Suppressor macrophage treated with lipopolysaccharide for 1 hour (primary cell): ENCODE results near the gene MAP2K4.

Source experiments
- DNase-seq, 3 donors: peaks; one replicate each; pipeline ENCODE4 v3.0.0-alpha.2; 2020 to 2022

The MAP2K4 gene

DNA sequence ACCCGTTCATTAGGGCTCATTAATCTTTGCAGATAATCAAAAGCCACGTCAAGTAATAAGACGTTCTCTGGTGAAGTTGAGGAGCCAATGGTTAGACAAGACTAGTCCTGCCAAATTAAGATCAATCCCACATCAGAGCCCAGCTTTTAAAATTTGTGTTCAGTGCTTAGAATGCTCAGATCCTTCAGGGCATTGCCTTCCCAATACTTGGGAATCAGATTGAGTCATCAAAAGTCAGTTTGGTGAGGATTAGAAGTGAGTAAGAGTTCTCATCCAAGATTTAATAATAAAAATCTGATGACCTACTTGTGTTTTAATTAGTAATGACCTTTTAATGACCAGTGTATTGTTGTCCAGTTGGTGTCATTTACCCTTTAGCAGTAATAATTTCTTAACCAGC is 19.8 kb downstream of the MAP2K4 start:
- no peak for DNase-seq

DNA sequence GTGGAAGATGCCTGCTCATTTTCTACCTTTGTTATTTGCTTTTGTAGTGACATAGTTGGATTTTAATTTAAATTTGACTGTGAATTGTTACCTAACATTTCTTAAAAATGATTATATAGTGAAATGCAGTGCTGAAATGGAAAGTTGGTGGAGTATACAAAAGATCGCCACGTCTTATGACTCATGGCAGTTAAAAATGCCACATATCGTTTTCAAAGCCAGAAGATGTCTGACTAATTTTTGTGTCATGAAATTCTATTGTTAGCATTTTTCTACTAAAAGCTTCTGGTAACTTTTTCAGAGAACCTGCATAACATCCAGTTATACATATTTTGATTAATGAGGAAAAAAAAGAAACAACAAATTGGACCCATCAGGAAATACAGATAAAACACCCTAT is 20.6 kb downstream of the MAP2K4 start:
- DNase-seq: peak; percentile 21 to 70 (median 65)

DNA sequence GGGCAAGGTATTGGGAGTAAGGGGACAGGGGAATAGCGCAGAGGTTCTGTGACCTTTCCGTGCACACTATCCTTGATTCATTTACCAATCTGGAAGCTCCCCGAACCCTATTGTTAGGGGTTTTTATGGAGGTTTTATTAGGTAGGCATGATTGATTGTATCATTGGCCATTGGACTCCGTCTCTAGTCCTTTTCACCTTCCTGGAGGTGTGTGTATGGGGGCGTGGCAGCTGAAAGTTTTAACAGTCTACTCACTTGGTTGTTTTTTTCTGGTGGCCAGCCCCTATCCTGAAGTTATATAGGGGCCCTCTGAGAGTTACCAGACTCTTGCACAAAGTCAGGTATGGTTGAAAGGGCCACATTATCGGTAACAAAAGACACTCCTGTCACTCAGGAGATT is 23.0 kb downstream of the MAP2K4 start:
- no peak for DNase-seq

DNA sequence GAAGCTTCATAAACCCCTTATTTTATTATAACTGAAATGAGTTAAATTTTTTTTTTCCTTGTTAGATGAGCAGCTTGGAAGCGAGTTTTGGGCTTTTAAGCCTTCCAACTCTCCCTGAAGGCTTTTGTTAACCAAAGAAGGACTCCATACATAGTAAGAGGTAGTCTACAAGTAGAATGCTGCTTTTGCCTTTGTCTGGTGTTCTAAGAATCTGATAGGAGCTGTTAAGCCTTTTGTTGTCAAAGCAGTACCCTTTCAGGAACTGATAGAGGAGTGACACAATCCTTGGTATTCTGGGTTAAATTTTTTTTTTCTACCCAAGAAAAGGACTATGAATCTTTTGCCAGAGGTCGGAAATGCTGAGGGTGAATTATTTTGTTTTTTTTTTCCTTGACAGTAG is 26.1 kb downstream of the MAP2K4 start:
- DNase-seq: no peak

DNA sequence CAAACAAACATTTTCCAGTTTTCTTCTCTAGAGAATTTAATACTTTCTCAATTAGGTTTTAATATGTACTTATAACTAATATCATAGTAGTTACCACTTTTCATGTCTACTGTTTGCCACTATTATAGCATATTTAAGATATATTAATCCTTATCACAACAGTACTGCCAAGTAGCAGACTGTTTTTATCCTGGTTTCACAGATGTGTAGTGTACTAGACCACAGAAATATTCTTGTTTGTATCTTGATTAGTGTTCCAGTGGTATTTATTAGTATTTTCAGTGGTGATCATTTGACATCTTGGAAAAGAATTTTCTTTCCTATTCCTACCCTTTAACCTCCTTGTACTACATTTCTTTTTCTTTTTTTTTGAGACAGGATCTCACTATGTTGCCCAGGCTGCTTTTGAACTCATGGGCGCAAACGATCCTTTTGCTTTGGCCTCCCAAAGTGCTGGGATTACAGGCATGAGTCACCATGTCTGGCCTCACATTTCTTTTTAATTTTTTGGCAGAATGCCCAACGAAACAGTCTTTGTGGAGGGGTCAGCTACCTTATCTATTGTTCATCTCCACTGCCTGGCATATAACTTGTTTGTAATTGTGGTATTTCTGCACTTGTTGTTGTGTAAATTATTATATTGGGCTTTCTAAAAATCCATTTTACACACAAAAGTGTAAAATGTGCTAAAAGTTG is 27.2 kb downstream of the MAP2K4 start:
- no peak for DNase-seq

DNA sequence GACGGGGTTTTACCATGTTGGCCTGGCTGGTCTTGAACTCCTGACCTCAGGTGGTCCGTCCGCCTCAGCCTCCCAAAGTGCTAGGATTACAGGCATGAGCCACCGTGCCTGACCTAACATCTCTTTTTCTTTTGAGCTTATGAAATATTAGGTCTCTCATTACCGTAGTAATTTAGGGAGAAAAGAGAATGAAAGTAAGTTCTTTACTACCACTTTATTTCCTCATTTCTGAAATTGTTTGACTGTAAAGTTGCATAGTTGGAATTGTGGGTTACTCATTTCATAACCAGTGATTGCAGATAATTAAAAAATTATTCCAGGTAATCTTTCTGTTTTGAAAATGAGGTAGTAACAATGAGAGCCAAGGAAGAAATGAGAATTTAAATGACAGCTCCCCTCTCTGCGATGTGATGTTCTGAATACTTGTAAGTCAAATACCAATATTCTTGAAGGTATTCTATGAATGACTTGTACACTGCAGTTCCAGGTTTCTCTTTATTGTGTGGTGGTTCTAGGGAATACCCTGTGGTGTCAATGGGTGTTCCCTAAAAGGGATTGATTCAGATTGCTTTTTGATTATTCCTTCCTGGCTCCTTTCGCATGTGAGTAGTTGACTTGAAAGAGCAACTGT is 28.3 kb downstream of the MAP2K4 start:
- DNase-seq: no peak

DNA sequence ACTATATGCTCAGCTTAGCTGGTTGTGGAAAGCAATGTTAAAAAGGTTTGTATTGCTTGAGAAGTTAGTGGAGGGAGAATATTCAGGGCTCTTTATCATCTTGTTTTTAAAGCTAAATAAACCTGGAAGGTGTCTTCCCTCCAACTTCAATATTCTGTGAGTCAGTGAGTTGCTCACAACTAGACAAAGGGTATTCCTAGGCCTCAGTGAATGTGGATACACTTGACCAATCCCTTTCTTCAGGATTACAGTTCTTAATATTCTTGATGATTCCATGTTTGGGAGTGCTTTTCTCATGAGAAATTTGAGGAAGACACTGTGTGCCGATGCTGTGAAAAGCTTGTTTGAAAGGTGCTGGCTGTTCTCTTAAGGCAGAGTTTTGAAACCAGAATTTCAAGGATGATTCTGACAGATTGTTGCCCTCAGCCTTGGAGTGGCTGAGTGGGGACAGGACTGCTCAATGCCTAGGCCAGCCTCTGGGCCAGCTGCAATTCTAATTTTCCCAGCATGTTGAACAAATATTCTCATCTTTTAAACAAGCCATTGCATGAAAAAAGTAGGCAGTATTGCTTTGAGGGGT is 30.1 kb downstream of the MAP2K4 start:
- DNase-seq: no peak

DNA sequence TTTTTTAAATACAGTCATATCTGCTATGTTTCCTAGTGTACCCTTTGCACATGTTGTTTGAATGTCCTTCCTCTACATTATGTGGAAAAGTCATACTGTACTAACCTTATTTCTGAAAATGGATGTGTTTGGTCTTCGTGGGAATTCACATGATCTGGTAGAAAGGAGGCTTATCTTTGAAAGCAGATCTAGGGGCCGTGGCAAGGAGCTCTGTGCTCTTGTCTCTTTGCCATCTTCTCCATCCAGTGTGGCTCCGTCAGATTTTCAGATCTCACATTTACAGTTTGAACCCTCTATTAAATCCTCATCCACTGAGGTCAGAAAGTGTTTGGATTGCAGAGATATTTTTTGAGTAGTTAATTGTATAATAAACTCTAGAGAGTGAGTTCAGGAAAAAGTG is 32.9 kb downstream of the MAP2K4 start:
- DNase-seq: no peak

DNA sequence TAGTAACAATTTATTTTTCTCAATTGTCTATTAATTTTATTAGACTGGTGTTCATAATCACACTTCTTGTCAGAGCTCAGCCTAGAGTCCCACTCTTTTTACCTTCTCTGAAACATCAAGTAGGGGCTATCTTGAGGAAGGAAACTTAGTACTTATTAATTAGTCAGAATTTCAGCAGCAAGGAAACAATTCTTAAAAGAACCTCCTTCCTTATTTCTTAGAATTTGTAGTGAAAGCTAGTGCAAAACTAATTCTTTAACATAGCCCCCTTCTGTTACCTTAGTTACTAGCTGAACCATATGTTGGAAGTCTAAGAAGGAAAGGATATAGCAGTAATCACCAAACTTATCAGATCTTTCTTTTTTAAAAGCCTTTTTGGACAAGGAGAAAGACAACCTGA is 35.2 kb downstream of the MAP2K4 start:
- DNase-seq: no peak

DNA sequence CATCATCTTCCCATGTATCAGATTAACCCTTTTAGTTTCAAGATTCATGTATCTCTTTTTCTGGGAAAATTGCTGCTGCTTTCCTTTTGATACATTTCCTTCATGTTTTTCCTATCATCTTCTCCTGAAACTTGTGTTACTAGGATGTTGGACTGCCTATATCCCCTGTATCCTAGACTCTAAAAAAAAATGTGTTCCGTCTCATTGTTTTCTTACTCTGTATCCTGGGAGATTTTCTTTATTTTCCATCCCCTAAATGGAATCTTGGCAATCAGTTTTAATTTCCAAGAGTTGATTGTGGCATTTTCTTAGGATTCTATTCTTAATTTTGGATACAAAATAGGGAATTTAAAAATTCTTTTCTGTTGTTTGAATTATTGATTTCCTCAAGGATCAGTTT is 36.8 kb downstream of the MAP2K4 start:
- DNase-seq: no peak

DNA sequence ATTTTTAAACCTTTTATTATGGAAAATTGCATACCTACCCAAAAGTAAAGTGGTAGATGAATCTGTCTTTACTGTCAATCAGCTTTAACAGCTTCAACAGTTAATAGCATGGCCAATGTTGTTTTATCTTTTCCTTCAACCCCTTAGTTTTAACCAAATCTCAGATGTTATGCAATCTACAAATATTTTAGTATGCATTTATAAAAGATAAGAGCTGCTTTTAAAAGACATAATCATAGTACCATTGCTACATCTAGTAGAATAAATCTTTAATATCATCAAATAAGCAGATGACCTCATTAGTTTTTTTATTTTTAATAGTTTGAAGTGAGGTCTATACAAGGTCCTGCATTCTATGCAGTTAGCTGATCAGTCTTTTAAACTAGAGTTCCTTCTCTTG is 37.9 kb downstream of the MAP2K4 start:
- no peak for DNase-seq

DNA sequence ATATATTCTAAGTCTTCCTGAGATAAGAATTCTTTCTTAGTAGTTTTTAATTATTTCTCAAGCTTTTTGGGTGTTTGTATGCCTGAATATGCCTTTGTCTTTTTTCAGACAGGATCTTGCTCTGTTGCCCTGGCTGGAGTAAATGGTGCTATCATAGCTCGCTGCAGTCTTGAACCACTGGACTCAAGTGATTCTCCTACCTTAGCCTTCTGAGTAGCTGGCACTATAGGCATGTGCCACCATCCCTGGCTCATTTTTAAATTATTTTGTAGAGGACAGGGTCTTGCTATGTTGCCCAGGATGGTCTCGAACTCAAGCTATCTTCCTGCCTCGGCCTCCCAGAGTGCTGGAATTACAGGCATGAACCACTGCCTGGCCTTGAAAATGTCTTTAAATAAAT is 41.6 kb downstream of the MAP2K4 start:
- no peak for DNase-seq

DNA sequence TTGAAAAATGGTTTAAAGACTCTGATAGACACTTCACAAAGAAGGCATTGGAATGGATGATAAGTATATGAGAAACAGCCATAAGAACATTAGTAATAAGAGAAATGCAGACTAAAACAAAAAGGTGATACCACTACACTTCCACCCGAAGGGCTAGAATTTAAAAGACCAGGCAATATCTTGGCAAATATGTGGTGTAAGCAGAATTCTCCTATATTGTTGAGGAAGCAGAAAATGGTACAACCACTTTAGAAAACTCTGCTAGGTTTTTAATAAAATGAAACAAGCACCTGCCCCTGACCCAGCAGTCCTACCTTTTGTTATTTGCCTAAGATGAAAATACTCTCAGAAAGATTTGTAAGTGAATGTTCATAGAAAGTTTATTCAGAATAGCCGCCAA is 43.7 kb downstream of the MAP2K4 start:
- no peak for DNase-seq

DNA sequence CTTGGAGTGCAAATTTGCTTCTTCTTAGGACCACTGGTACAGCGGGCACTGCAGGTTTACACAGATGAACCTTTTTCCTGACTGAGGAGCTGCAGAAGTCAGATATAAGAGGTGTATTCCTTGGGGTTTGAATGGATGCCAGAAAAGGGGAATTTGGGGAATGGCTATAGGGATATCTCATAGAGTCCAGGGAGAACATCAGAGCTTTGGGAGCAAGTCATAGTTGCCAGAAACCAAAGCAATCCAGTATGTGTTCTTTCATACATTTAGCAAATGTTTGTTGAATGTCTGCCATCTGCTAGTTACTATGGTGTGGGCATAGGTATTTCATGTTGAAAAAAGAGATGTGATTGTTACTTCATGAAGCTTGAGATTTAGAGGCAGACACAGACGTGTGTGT is 46.8 kb downstream of the MAP2K4 start:
- no peak for DNase-seq

DNA sequence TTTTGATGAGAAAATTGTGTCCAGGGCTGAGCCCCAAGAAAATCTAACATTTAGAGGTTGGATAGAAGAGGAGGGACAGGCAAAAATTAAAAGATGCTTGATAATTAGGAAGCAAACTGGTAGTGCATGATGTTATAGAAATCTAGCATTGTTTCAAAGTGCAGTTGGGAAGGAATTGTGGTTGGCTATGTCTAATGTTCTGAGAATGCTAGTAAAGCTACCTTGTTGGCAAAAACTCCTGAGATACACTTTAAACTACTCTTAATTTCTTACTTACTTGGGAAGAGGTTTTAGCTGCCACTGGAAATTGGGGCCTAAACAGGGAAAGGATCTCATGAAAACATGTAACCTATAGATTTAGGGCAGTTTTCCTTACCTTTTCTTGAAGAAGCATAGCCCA is 48.3 kb downstream of the MAP2K4 start:
- DNase-seq: no peak

DNA sequence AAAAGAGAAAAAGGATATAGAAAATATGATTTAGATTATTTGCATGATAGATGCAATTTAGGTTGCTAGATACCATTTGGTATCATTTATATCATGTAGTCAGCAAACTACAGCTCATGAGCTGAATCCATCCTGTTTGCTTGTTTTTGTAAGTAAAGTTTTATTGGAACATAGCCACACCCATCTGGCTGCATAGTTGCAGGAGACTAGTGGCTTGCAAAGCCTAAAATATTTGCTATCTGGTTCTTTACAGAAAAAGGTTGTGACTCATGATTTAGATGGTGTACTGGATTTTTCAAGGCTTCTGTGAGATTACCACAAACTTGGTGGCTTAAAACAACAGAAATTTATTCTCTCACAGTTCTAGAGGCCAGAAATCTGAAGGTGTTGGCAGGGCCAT is 49.9 kb downstream of the MAP2K4 start:
- DNase-seq: no peak

DNA sequence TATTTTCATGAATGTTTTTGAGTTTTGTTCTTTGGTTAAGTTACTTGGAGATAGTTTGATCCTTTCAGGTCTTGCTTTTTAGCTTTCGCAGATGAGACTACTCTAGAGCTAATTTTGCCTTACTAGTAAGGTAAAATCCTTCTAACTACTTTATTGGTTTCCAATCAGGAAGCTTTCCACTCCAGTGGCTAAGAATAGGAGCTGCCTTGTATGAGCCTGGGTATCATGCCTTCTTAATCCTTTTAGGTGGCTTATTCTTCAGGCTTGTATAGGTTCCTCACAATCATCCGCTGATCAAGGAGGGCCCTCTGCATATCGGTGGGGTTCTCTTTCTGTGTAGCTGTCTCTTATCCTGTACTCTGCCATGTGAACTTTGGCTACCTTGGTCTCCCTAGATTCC is 53.7 kb downstream of the MAP2K4 start:
- no peak for DNase-seq

DNA sequence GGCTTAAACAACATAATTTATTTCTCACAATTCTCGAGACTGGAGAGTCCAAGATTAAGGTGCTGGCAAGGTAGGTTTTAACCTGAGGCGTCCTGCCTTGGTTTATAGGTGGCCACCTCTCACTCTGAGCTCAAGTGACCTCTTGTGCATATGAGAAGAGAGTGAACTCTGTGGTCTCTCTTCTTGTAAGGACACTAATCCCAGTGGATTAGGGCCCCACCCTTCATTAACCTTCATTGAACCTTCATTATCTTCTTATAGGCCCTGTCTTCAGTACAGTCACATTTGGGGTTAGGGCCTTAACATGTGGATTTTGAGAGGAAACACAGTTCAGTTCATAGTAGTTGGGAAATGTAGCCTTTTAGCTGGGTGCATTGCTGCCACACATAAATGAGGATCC is 57.1 kb downstream of the MAP2K4 start:
- DNase-seq: no peak

DNA sequence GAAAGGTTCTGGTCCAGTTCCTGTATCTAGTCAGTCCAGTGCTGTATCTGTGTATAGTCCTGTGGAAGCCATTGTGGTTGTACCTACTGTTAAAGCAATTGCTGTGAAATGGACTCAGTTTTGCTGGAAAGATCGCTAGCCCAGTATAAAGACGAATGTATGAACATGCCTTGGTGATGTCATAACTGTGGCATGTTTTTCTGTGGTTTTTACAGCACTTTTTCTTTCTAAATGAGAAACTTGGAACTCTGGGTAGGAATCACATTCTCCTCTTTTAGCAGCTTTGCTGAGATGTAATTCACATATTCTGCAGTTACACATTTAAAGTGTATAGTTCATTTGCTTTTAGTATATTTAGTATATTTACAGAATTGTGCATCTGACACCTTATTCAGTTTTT is 58.1 kb downstream of the MAP2K4 start:
- no peak for DNase-seq

DNA sequence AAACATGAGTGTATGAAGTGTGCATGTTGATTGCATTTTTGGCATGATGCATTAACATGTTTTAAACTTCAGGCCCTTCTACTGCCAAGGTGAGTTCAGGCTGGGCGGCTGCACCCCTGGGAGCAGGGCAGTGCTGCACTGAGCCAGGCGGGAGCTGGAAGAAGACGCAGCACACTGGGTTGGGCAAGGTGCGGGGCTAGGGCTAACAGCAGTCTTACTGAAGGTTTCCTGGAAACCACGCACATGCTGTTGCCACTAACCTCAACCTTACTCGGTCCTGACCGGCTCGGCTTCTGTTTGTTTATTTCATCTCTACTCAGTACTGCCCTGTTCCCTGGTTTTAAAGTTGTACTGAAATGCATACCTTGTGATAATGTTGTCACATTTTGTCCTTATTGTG is 61.0 kb downstream of the MAP2K4 start:
- DNase-seq: no peak

DNA sequence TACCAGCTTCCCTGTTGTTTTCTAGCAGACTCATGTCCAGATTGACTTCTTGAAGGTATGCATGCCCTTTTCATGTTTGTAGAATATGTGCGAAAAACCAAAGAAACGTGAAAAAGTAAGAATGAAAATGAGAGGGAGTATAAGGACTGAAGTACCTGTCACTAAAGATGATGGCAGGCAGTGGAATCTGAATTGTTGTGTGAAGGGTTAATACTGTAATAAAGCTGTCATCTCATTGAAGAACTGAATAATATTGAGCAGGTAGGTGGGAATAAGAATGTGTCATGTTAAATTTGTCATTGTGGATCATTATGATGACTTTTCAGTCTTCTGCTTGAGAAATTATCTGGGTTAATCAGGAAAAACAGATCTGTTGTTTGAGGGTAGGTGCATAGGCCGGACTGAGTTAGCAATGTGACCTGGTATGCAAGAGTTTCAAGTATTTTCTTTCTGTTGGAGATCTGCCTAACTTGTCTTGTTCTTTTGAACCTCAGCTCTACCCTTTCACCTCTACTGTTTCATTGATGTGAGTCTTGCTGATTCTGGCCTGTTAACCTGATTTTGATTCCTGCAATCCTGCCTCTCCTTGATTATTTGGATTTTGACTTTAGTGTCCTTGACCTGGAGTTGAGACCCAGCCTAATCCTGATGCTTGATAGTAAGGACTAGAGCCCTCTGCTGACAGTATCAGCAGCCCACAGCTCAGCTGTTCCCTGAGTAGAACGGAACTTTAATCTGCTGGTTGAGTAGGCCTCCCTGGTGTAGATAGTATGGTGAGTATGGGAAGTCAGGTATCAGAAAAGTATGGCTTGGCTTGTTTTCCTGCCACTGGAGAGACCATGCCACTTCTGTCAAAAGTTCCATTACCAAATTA is 64.6 kb downstream of the MAP2K4 start:
- DNase-seq: no peak

DNA sequence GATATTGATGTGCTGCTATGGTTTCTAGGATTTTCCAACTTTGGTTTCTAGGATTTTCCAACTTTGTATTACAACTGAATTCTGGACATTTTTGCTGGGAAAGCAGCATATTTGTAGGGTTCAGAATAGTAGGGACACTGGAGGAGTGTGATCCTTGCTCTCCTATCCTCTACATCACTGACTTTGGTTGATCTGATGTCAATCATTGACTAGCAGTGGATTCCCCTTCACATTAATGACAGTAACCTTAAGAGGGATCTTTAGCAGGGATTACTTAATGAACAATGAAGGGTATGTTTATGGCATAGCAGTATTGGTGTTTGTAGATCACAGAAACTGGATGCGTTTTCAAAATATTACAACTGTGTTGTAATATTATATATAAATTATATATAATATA is 67.4 kb downstream of the MAP2K4 start:
- DNase-seq: no peak

DNA sequence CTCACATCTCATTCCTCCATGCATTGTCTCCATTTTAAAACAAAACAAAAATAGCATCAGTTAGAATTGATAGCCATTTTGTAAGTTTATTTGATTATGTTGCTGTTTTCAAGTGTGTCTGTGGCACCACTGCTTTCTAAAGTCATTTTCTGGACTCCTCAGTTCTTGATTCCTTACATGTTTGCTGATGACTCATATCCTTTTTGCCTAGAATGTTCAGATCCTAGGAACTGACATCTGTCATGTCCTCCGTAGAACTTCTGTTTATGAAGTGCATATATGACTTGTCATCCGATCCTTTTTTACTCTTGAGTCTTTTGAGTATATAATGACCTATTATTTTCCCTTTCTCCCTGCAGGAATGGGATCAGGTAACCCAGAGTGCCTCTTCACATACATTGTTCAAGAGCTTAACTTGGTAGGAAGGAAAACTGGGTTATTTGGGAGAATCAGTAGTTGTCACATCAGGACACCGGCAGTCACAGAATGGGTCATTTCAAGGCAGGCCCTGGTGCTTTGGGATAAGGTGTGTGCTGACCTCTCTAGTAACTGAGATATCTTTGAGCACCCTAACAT is 69.2 kb downstream of the MAP2K4 start:
- peak; percentile 10 to 39 (median 29) for DNase-seq
